C1 segment of cervical spinal cord (tissue), 14 donors: Measurements from ENCODE around the gene HS3ST5.
"Not testable (repeated sequence)": the region's sequence is repeated elsewhere in the genome, so short reads cannot be mapped to it uniquely, and the experiment has no call there.

Source experiments
- DNase-seq, 14 donors: peaks; one replicate each; lab custom pipeline; 2025; lab: John Stamatoyannopoulos, UW

The HS3ST5 gene

GRCh38 chr6:114053791-114054190 is 289.0 kb downstream of the HS3ST5 start:
- DNase-seq: no peak

GRCh38 chr6:114052141-114052540 is 290.7 kb downstream of the HS3ST5 start:
- no peak for DNase-seq

- DNase-seq: no peak
Observed at GRCh38 chr6:114051031-114051430, 291.8 kb downstream of the HS3ST5 start.

- DNase-seq: no peak
Observed at GRCh38 chr6:114049367-114049966, 293.4 kb downstream of the HS3ST5 start.

GRCh38 chr6:114044566-114044965 is 298.3 kb downstream of the HS3ST5 start:
- DNase-seq: not testable (repeated sequence)

- DNase-seq: no peak
Observed at GRCh38 chr6:114042267-114043016, 300.4 kb downstream of the HS3ST5 start.

- no peak for DNase-seq
Observed at GRCh38 chr6:114040871-114041270, 302.0 kb downstream of the HS3ST5 start.

GRCh38 chr6:114039841-114040240 is 303.0 kb downstream of the HS3ST5 start:
- no peak for DNase-seq

- no peak for DNase-seq
Observed at GRCh38 chr6:114033606-114034005, 309.2 kb downstream of the HS3ST5 start.

- no peak for DNase-seq
Observed at GRCh38 chr6:114032721-114033120, 310.1 kb downstream of the HS3ST5 start.

- DNase-seq: no peak
Observed at GRCh38 chr6:114030767-114031166, 312.1 kb downstream of the HS3ST5 start.

- no peak for DNase-seq
Observed at GRCh38 chr6:114024746-114025145, 318.1 kb downstream of the HS3ST5 start.

GRCh38 chr6:114020196-114020595 is 322.6 kb downstream of the HS3ST5 start:
- no peak for DNase-seq

GRCh38 chr6:114017146-114017545 is 325.7 kb downstream of the HS3ST5 start:
- not testable (repeated sequence) for DNase-seq

GRCh38 chr6:114014106-114014505 is 328.7 kb downstream of the HS3ST5 start:
- not testable (repeated sequence) for DNase-seq

GRCh38 chr6:114011486-114011885 is 331.3 kb downstream of the HS3ST5 start:
- not testable (repeated sequence) for DNase-seq

- no peak for DNase-seq
Observed at GRCh38 chr6:114010540-114010939, 332.3 kb downstream of the HS3ST5 start.

GRCh38 chr6:114009192-114009591 is 333.6 kb downstream of the HS3ST5 start:
- DNase-seq: no peak

- no peak for DNase-seq
Observed at GRCh38 chr6:114008331-114008730, 334.5 kb downstream of the HS3ST5 start.

- DNase-seq: no peak
Observed at GRCh38 chr6:114007516-114007915, 335.3 kb downstream of the HS3ST5 start.
